ENCODE data around the gene ZFYVE28. TPM values are rescaled to one million over a fixed set of nuclear protein-coding genes. Genes with fewer than 3 reads are reported as not detected.

ZFYVE28 gene
- polyA plus RNA-seq, 1 of the 3 experiments (the other 2 are of a cell fraction) = 3.2 TPM

DNA sequence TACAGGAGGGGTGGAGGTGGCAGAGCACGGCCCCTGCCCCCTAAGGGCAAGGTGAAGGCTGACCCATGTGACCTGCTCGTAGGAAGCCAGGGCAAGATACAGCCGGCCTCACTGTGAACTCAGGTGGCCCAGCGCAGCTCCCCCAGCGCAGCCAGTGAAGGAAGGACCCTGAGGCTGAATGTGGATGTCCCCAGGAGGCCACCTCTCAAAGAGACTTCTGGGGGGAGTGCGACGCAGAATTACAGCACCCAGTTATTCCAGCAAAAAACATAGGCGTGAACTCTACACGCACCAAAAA, 52.6 kb downstream of the ZFYVE28 start (continued):
- TF ChIP-seq EP300 (IDR thresholded peaks at IDR 0.05; ENCODE audit: borderline replicate concordance in 1 of 2, low read depth in 1 of 2, low read length in 1 of 2) = no peak

DNA sequence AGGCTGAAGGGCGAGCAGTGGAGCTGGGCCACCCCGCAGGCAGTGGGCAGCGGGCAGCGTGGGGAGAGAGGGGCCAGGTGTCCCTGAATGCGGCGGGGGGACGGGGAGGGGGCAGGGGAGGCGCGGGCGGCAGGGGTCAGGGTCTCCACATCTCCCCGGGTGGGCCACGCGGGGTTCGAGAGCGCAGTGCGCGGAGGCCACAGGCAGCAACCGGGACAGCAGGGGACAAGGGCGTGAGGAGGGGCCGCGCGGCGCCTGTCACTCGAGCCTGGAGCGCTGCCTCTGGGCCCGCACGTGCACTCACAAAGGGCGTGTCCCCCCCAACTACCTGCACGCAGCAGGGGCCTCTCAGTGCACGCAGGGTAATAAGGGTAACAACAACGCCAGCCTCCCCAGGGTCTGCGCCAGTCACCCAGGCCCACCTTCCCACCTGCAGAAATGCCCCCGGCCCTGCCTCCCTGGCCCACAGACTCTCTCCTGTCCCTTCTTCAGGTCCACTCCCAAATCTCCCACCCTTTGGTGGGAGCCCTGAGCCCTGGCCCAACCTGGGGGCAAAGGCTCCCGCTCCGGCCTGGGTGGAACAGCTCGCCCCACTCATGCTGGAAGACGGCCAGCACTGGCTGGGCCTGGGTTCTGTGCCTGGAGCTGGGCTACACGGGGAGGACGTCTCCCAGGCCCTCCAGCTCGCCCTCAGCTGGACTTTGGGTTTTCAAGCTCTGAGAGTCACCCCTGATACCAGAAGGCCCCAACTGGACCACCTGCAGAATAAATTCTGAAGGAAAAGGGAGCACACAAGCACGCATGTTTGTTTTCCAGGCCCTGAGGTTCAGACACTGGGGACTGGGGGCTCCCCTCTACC, 53.2 kb downstream of the ZFYVE28 start:
- Histone ChIP-seq H3K9me3 (no peaks in the 10 kb centered on the region), H3K4me1 (ENCODE audit: control insufficient read depth in 1 of 2, insufficient read depth in 2 of 2, low read depth in 1 of 2, low read length in 1 of 2) (peaks cover 0 to 58% of the 10 kb centered on the region in 2 experiments; a peak in 1 of 4 replicates), H3K9me2 (no peaks in the 10 kb centered on the region), H3K9ac (no peak overlapping the region), H4K20me1 (ENCODE audit: insufficient read depth) (no peaks in the 10 kb centered on the region), H3K4me3 (ENCODE audit: low read depth in 2 of 2, low read length in 1 of 2) (no peak overlapping the region), H3K27ac (ENCODE audit: low read depth in 2 of 2, low read length in 1 of 2) (peak overlapping the region in 1 of 2 experiments; percentile 16; a peak in 1 of 4 replicates), H3K27me3 (ENCODE audit: insufficient read depth) (no peaks in the 10 kb centered on the region), H3F3A (replicated peaks; ENCODE audit: insufficient read depth) (no peaks in the 10 kb centered on the region), H3K4me2 (no peak overlapping the region), H3K79me2 (ENCODE audit: insufficient read depth) (no peaks in the 10 kb centered on the region), H3K36me3 (replicated peaks in 1 of 2; ENCODE audit: control insufficient read depth in 1 of 2, insufficient read depth in 2 of 2, low read length in 1 of 2) (no peaks in the 10 kb centered on the region), H2AFZ (ENCODE audit: low read depth) (no peak overlapping the region)
- no peak for DNase-seq
- ChIA-PET POLR2A (no interaction called here), CTCF (interaction anchor here (0.8 kb wide), 1 partner anchor 71 kb away, joined by 3 read pairs; no protein-coding TSS in a partner anchor)
- TF ChIP-seq GABPA (IDR thresholded peaks at IDR 0.05; ENCODE audit: low read depth) (no peak), ELF1 (IDR thresholded peaks at IDR 0.05) (no peak), RFX5 (IDR thresholded peaks at IDR 0.05; ENCODE audit: low read length) (no peak), EP300 (IDR thresholded peaks at IDR 0.05; ENCODE audit: borderline replicate concordance in 1 of 2, low read depth in 1 of 2, low read length in 1 of 2) (no peak)
- TF ChIP-seq, protein P1, sequence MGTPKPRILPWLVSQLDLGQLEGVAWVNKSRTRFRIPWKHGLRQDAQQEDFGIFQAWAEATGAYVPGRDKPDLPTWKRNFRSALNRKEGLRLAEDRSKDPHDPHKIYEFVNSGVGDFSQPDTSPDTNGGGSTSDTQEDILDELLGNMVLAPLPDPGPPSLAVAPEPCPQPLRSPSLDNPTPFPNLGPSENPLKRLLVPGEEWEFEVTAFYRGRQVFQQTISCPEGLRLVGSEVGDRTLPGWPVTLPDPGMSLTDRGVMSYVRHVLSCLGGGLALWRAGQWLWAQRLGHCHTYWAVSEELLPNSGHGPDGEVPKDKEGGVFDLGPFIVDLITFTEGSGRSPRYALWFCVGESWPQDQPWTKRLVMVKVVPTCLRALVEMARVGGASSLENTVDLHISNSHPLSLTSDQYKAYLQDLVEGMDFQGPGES (IDR thresholded peaks at IDR 0.05; ENCODE audit: low read depth, low read length) = no peak
- TF ChIP-seq, protein P2, sequence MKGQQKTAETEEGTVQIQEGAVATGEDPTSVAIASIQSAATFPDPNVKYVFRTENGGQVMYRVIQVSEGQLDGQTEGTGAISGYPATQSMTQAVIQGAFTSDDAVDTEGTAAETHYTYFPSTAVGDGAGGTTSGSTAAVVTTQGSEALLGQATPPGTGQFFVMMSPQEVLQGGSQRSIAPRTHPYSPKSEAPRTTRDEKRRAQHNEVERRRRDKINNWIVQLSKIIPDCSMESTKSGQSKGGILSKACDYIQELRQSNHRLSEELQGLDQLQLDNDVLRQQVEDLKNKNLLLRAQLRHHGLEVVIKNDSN (IDR thresholded peaks at IDR 0.05; ENCODE audit: borderline replicate concordance, low read depth) = no peak
- TF ChIP-seq, protein P3, sequence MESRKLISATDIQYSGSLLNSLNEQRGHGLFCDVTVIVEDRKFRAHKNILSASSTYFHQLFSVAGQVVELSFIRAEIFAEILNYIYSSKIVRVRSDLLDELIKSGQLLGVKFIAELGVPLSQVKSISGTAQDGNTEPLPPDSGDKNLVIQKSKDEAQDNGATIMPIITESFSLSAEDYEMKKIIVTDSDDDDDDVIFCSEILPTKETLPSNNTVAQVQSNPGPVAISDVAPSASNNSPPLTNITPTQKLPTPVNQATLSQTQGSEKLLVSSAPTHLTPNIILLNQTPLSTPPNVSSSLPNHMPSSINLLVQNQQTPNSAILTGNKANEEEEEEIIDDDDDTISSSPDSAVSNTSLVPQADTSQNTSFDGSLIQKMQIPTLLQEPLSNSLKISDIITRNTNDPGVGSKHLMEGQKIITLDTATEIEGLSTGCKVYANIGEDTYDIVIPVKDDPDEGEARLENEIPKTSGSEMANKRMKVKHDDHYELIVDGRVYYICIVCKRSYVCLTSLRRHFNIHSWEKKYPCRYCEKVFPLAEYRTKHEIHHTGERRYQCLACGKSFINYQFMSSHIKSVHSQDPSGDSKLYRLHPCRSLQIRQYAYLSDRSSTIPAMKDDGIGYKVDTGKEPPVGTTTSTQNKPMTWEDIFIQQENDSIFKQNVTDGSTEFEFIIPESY (IDR thresholded peaks at IDR 0.05; ENCODE audit: borderline replicate concordance, low read depth) = no peak
- TF ChIP-seq, protein P4, sequence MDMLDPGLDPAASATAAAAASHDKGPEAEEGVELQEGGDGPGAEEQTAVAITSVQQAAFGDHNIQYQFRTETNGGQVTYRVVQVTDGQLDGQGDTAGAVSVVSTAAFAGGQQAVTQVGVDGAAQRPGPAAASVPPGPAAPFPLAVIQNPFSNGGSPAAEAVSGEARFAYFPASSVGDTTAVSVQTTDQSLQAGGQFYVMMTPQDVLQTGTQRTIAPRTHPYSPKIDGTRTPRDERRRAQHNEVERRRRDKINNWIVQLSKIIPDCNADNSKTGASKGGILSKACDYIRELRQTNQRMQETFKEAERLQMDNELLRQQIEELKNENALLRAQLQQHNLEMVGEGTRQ (IDR thresholded peaks at IDR 0.05; ENCODE audit: borderline replicate concordance, low read depth, low read length) = no peak
- WGBS (ENCODE audit: low lambda C conversion rate) = 87% methylated on average over 33 of the region's 41 CpGs

Measured in SK-N-SH (cell line).